Stimulated activated CD8-positive, alpha-beta memory T cell treated with anti-CD3 and anti-CD28 coated beads, Interleukin-7, amount 100 ng/mL, for 48 hours (primary cell): ENCODE data around the gene COL24A1.
"Not testable (repeated sequence)": the region's sequence is repeated elsewhere in the genome, so short reads cannot be mapped to it uniquely, and the experiment has no call there.

Experiments
- DNase-seq, 2 donors: peaks; one replicate each; pipeline ENCODE4 v3.0.0-alpha.2; 2020; ENCODE audit warnings: low read depth in 1 of 2; ENCODE audit errors: extremely low read depth in 1 of 2

COL24A1 gene

DNA sequence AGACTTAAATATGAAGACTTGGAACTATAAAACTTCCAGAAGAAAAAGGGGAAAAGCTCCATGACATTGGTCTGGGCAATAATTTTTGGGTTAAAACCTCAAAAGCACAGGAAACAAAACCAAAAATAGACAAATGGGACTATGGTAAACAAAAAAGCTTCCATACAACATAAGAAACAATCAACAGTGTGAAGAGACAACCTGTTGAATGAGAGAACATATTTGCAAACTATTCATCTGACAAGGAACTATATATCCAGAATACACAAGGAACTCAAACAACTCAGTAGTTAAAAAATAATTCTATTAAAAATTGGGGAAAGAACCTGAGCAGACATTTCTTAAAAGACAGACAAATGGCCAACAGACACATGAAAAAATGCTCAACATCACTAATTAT is 255.7 kb downstream of the COL24A1 start:
- DNase-seq = no peak

DNA sequence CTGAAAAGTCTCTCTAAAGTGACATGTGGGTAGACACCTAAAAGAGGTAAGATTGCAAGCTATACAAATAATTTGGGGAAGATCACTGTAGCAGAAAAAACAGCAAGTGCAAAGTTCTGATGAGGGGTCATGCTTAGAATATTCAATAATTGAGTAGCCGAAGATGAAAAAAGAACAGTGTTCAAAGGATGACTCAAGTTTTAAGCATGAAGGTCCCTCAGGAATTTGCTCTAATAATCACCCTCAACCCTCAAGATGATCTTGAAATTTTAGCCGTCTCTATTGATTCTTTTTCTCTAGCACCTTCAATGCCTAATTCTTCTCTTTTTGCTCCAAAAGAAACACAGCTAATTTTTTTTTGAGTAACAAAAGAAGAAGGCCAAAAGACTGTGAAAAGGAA is 257.7 kb downstream of the COL24A1 start:
- no peak for DNase-seq

DNA sequence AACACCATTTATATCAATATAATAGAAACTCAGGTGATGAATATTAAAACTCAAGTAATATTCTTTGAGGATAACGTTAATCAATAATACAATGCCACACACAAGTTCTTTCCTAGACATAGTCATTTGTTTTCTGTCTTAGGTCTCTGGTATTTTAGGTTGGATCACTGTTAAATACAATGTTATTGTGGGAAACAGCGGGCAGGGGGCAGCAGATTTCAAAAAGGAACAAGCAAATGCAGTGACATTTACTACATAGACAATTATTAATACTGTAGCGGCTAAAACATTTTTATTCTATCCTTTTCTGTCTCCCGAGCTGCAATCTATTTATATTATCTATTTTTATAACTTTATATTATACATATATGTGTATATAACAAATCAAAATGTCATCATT is 261.9 kb downstream of the COL24A1 start:
- DNase-seq = no peak

DNA sequence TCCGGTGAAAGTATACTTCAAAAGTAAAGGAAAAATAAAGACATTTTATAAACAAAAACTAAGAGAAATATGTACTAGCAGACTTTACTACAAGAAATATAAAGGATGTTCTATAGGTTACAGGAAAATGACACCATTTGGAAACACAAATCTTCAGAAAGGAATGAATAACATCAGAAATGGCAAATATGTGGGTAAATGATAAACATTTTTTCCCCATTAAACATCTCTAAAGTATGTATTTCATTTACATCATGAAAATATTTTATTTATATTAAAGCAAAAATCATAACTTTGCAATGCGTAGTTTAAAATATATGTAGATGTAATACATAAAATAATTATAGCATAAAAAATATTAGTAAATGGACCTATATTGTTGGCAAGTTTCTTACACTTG is 264.2 kb downstream of the COL24A1 start:
- DNase-seq = no peak

DNA sequence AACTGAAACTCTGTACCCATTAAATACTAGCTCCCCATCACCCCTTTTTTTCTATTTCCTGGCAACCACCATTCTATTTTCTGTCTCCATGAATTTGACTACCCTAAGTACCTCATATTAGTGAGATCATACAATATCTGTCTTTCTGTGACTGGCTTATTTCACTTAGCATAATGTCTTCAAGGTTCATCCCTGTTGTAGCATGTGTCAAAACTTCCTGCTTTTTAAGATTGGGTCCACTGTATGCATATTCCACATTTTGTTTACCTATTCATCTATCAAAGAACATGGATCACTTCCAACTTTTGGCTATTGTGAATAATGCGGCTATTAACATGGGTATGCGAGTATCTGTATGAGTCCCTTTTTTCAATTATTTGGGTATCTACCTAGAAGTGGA is 266.7 kb downstream of the COL24A1 start:
- DNase-seq = no peak

DNA sequence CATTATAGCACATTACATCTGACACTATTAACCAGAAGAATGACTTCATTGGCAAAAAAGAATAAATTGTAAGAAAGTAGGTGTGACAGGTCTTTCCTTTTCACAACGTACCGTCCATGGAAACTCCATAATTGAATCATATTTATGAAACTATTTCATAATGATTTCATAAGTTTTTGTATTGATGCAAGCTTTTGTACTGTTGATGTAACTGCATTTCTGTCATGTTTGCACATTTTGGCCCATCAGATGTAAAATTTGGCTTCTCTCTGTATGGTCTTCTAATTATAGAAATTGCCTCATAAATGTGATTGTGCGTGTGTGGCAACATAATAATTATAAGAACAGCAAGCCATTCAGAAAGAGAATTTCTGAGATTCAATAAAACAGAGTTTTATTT is 267.7 kb downstream of the COL24A1 start:
- DNase-seq = no peak

DNA sequence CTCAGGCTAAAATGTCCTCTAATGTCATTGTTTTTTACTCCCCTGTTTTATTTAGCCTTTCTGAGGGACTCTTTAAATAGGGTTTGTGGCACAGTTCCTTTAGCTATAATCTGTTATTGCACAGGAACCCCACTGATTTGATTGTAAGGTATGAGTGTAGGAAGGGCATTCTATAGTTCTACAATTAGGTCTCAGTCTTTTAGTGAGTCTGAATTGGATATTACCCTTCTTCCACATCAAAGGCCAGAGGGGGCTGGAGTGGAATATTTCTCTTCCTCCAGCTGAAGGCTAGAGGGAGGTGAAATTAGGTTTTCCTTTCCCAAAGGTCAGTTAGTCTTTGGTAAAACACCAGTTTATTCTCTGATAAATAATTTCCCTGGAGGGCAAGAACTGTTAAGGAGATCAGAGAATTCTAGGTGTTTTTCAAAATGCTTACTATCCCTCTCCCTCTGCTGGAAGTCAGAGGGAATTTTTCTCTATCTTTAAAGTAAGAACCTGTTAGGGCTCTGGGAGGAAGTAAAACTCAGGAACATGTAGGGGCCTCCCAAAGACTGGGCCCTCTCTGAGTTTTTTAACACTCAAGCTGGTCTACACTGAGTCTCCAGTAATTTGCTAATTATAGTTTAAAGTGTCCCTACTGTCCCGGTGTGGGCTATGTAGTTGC is 272.1 kb downstream of the COL24A1 start:
- DNase-seq = no peak

DNA sequence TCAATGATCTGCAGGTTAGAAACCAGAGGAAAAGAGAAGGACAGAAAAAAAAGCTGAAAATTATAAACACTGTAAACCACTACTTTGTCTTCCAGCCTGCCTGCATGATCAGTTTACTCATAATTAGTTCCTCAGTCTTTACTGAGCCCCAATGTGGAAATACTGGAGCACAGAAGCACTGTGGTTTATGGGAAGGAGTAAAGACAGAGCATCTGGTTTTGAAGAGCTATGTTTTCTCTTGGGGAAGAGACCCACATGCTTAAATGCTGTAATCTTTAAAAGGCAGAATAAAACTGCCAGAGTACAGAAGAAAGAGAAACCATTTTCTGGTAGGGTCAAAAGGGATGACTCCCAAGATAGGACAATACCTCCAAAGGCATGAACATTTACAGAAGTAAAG is 289.4 kb downstream of the COL24A1 start:
- no peak for DNase-seq

DNA sequence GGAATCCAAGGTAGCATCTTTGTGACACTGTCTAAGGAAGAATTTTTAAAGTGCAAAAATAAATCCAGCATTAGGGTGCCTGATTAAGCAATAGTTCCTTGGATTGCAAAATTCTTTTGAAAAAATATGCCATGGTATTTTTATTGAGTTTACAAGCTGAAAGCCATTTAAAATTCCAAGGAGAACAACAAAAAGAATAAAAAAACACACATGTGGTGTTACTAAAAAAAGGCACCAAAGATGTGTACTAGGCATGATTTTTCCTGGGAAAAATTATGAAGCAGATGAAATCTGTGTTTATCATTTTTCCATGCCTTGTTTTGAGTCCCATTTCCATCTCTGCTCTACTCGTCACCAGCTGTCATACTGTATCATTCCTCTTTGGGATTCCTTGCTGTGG is 291.4 kb downstream of the COL24A1 start:
- DNase-seq = no peak

DNA sequence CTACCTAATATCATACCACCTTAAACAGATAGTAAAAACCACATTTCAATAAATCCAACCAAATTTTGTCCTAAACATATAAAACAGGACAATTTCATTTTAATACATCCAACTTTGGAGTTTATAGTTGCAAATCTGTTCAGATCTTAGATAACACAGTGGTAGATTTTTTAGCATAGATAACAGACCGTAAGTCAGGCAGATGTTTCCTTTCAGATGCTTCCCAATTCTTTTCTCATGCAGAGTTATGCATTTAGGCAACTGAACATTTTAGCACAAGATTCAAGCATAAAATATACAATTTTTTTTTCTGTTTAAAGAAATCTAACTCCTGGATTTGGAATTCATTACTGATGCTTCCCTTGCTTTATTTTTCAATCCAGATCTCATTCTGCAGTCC is 291.8 kb downstream of the COL24A1 start:
- no peak for DNase-seq

DNA sequence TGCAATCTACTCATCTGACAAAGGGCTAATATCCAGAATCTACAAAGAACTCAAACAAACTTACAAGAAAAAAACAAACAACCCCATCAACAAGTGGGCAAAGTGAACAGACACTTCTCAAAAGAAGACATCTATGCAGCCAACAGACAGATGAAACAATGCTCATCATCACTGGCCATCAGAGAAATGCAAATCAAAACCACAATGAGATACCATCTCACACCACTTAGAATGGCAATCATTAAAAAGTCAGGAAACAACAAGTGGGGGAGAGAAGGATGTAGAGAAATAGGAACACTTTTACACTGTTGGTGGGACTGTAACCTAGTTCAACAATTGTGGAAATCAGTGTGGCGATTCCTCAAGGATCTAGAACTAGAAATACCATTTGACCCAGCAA is 292.9 kb downstream of the COL24A1 start:
- DNase-seq = not testable (repeated sequence)

DNA sequence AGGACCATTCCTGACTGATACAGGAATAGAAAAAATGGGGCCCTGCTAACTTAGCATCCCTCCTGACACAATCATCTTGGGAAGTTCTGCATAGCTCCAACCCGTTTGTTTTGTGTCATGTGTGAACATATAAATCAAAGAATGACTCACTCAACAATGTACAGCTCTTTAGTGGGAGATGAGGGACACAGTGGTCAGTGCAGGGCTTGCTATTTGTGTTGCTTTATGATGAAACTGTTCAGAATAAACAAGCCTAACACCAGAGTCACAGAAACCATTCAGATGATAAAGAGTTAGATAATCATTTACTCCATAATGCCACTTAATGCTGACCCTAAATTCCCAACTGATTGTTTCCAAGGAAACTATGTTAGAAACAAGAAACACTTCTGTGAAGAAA is 294.1 kb downstream of the COL24A1 start:
- DNase-seq = no peak

DNA sequence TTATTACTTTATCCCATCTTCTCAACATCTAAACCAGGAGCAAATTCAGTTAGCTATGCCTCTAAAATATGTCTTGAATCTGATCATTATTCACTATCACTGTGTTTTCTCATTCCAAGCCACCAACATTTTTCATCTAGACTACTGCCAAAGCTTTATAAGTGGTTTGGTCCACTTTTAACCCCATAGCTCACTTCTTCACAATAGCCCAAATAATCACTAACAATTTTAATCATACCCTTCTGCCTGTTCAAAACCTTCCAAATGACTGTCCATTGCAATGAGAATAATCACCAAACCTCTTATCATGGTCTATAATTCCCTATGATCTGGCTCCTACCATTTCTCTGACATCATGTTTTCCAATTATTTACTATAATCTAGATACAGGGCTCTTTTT is 298.6 kb downstream of the COL24A1 start:
- no peak for DNase-seq

DNA sequence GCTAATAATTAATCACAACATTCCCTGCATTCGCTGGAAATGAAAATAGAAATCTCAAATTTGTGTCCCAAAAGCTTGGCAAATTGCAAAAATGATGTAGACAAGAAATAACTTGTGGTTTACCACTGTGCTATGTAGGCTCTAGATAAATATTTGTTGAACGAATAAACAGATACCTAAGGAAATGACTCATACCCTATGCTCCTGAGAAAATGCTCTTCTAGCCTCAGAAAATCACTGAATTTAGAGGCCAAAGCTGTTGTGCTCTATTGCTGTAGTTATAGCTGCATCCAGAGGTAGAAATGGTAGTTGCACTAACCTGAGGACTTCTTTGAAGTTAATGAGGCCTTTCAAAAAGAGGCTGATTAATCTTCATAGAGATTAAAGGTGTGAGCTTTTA is 306.3 kb downstream of the COL24A1 start:
- no peak for DNase-seq

DNA sequence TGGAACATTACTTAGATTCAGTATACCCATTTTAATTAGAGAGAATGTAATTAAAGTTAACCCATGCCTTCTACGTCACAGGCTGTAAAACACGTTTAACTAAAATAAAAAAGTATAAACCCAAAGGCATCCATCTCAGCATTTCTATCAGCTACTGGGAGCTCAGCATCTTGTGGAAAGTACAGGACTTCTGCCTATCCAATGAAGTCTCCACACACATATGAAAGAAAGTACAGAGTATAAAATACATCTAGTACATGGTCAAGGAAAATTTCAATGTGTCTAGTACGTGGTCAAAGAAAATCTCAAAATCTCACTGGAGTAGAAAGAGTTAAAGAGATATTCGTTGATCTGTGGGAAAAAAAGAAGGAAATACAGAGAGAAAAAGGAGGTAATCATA is 306.9 kb downstream of the COL24A1 start:
- no peak for DNase-seq

DNA sequence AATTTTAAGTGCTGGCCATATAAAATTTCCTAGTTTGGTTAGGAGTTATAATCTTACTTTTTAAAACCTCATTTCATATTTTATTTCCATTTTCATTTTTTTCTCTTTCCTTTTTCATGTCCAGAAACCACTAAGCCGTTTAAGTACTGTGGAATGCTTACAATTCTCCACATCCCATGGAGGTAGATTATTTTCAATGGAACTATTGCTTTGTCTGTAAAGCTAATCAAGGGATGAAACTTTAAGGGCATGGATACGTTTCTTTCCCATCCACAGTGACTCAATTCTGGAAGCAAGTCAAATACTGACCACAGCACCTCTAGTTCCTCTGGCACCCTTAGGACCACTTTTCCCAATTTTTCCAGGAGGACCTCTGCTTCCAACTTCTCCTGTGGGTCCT is 309.2 kb downstream of the COL24A1 start:
- DNase-seq = no peak

DNA sequence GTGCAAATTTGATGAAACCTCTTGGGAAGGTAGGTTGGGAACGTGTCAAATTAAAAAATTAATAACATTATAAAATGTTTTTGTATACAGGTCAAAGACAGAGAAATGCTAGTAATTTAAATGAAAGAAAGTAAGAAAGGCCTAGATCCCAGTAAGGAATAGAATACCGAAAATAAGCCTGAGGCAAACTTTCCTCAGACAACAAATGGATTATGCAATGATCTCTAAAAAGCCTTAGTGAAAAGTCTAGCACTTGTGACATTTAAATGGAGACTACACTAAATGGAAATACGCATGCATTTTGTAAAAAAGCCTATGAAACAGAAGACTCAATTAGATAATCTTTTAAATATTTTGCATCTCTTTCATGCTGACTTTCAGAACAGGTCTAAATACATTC is 309.9 kb downstream of the COL24A1 start:
- no peak for DNase-seq

DNA sequence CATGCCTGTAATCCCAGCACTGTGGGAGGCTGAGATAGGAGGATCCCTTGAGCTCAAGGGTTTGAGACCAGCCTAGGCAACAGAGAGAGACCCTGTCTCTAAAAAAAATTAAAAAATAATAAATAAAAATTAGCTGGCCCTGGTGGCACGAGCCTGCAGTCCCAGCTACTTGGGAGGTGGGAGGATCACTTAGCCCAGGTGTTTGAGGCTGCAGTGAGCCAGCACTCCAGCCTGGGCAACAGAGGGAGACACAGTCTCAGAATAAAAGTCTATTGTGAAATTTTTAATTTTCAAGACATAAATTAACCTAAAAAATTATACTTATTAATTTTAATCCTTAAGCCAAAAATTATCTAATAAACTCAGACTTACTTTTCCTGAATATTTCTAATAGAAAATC is 317.1 kb downstream of the COL24A1 start:
- no peak for DNase-seq

DNA sequence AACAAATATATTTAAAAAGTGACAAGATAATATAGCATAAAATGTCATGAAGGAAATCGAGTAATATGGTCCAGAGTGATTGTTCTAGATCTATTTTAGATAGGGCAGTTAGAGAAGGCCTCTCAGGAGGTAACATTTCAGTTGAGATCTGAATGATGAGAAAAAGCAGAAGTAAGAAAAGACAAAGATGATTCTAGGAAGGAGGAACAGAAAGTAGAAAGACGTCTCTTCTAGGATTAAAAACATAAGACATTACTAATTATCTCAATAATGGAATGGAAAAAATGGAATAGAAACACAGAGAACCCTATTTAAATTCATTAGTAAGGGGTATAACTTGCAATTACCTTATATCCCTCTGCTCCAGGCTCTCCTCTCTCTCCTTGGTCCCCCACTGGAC is 318.3 kb downstream of the COL24A1 start:
- no peak for DNase-seq

DNA sequence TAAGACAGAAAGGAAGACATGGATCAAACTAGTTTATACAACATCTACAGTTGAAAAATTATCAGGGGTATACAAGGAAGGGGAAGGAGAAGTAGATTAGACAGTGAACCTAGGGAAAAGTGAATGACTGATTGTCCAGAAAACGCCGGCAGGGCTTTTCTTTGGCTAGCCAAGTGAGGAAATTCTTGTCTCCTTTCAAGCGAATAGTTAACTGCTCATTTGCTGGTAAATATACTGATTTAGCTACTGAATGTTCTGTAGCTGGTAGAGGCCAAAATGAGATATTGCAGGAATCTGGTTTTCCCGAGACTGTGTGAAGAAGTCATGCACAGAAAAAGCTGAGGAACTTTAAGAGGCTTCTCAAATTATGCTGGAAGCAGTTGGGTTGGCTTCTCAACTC is 319.8 kb downstream of the COL24A1 start:
- no peak for DNase-seq

DNA sequence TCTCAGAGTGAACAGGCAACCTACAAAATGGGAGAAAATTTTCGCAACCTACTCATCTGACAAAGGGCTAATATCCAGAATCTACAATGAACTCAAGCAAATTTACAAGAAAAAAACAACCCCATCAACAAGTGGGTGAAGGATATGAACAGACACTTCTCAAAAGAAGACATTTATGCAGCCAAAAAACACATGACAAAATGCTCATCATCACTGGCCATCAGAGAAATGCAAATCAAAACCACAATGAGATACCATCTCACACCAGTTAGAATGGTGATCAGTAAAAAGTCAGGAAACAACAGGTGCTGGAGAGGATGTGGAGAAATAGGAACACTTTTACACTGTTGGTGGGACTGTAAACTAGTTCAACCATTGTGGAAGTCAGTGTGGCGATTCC is 323.4 kb downstream of the COL24A1 start:
- DNase-seq = not testable (repeated sequence)

DNA sequence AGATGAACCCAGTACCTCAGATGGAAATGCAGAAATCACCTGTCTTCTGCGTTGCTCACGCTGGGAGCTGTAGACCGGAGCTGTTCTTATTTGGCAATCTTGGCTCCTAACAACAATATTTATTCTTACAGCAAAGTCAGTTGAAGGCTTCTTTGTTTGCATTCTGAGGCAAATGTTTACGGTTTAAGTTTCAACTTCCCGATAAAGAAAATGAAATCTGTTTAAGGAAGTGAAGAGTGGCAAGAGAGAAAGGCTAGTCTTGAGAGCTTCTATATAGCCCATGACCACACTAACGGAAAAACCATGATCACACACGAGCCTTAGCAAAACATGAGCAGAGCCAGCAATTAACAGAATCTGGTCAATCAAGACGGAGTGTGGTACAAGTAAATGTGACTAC is 325.7 kb downstream of the COL24A1 start:
- DNase-seq = no peak

DNA sequence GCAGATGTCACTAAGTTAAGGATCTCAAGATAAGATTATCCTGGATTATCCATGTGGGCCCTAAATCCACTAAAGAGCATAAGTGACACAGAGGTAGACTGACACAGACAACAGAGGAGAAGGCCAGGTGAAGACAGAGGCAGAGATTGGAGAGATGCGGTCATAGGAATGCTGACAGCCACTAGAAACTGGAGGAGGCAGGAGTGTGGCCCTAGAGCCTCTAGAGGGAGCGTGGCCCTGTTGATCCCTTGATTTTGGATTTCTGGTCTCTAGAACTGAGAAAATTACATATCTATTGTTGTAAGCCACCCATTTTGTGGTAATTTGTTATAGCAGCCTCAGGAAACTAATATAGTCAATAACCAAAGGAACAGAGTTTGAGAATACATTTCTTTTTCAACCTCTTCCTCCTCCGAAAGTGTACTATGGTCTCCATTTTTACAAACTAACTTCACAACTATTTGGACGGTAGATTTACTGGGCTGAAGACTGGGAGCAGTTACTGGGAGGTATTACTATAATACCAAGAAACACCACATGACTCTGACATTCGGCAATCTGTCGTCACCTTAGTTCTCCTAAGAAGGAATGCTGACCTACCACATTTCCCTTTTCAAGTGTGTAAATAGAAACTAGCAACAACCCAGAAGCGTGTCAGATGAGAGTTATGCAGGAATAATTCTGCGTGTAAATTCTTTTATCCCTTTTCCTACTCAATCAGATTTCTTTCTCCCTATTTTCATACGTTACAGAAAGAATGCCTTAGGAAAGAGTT is 332.3 kb downstream of the COL24A1 start:
- no peak for DNase-seq
